Left lung (tissue), 10 donors: Measurements from ENCODE around the gene MGMT. TPM values are rescaled to one million over a fixed set of nuclear protein-coding genes. Genes with fewer than 3 reads are reported as not detected.

ENCODE experiments used
- ATAC-seq: fragments of 200-7000 bp; cut with Tn5 transposase; one replicate; pipeline ENCODE4 v1.9.1; 2020; ENCODE audit warnings: moderate library complexity
- DNase-seq, 4 donors: peaks; one replicate each; pipeline ENCODE4 v3.0.0-alpha.2; 2013 to 2020
- H3K27ac ChIP-seq, 2 donors: fragments of 200-600 bp; sonication (generic) in 1 of 2; one replicate each; pipeline versions ENCODE4 v1.5.0 to v1.8.0; 2020 to 2021
- H3K27me3 ChIP-seq, 2 donors: fragments of 200-600 bp; sonication (generic) in 1 of 2; one replicate each; pipeline versions ENCODE4 v1.5.0 to v1.8.0; 2020 to 2021
- H3K36me3 ChIP-seq, 2 donors: fragments of 200-600 bp; sonication (generic) in 1 of 2; one replicate each; pipeline versions ENCODE4 v1.5.0 to v1.8.0; 2020 to 2021
- H3K4me1 ChIP-seq, 2 donors: fragments of 200-600 bp; one replicate each; pipeline ENCODE4 v1.8.0; 2021
- H3K4me3 ChIP-seq, 2 donors: fragments of 200-600 bp; sonication (generic) in 1 of 2; one replicate each; pipeline versions ENCODE4 v1.5.0 to v1.8.0; 2020 to 2021; ENCODE audit warnings: mild to moderate bottlenecking in 1 of 2
- H3K9me3 ChIP-seq, 2 donors: fragments of 200-600 bp; sonication (generic) in 1 of 2; one replicate each; pipeline versions ENCODE4 v1.5.0 to v1.8.0; 2020 to 2021
- CTCF ChIP-seq, 2 donors: fragments of 200-600 bp; sonication (generic) in 1 of 2; IDR thresholded peaks; one replicate each; pipeline versions ENCODE4 v1.5.0 to v1.8.0; 2021; ENCODE audit warnings: antibody characterized with exemption in 2 of 2
- intact Hi-C, 2 donors: fragments of 100-400 bp; cut with DNase I; formaldehyde crosslinking; loops; one replicate each; pipeline versions ENCODE4 v1.11.2 to v1.14.2; 2022
- polyA plus RNA-seq, 6 donors: library from polyadenylated mRNA; unstranded; fragments of 120-200 nt; gene quantifications; one replicate each; pipeline ENCODE4 v1.2.1, GENCODE V29; 2013; ENCODE audit not compliant: insufficient read length in 6 of 6
- total RNA-seq, 2 donors: library from RNA; stranded (reverse); fragmentation: NEBNext Ultra II Directional; extraction: Animal tissue kit (Norgen Biotek cat#: 25700); gene quantifications; one replicate each; pipeline ENCODE4 v1.2.1, GENCODE V29; 2021
- donor health status: DM: no; HTN: yes; CAD: no.
- donor health status: DM: no; HTN: no; CAD: no.

MGMT gene
- total and polyA plus RNA-seq, 8 donors: 13.1 to 25.5 (median 17.0) TPM

GRCh38 chr10:129704225-129704624 is 237.2 kb downstream of the MGMT start:
- no peak overlapping the region for H3K27ac ChIP-seq
- H3K4me1 ChIP-seq: no peaks in the 10 kb centered on the region
- H3K4me3 ChIP-seq: no peak overlapping the region
- H3K9me3 ChIP-seq: no peaks in the 10 kb centered on the region
- peaks cover 0 to 2% of the 10 kb centered on the region in 2 donors for H3K36me3 ChIP-seq
- ATAC-seq (no peak), DNase-seq (no peak)
- intact Hi-C loops: no loop called here
- TF ChIP-seq CTCF (IDR thresholded peaks at IDR 0.05): no peak
- no peaks in the 10 kb centered on the region for H3K27me3 ChIP-seq

GRCh38 chr10:129704786-129705525 is 237.9 kb downstream of the MGMT start:
- Histone ChIP-seq H3K4me3 (no peak overlapping the region), H3K27ac (no peak overlapping the region), H3K4me1 (no peaks in the 10 kb centered on the region), H3K27me3 (no peaks in the 10 kb centered on the region), H3K9me3 (no peaks in the 10 kb centered on the region), H3K36me3 (peaks cover 0 to 3% of the 10 kb centered on the region in 2 donors)
- DNase-seq (no peak), ATAC-seq (no peak)
- intact Hi-C loops: no loop called here
- no peak for TF ChIP-seq CTCF (IDR thresholded peaks at IDR 0.05)

GRCh38 chr10:129705676-129706075 is 238.6 kb downstream of the MGMT start:
- H3K27ac ChIP-seq: no peak overlapping the region
- H3K27me3 ChIP-seq: no peaks in the 10 kb centered on the region
- H3K36me3 ChIP-seq: peaks cover 0 to 4% of the 10 kb centered on the region in 2 donors
- no peak for ATAC-seq
- DNase-seq: no peak
- H3K4me3 ChIP-seq: no peak overlapping the region
- no peaks in the 10 kb centered on the region for H3K9me3 ChIP-seq
- no peak for TF ChIP-seq CTCF (IDR thresholded peaks at IDR 0.05)
- intact Hi-C loops: no loop called here
- no peaks in the 10 kb centered on the region for H3K4me1 ChIP-seq

- ATAC-seq: no peak
Measured at GRCh38 chr10:129706081-129706480, 239.0 kb downstream of the MGMT start.

GRCh38 chr10:129706523-129706922 is 239.5 kb downstream of the MGMT start:
- Histone ChIP-seq H3K4me1 (no peaks in the 10 kb centered on the region), H3K36me3 (peaks cover 0 to 7% of the 10 kb centered on the region in 2 donors), H3K27ac (no peak overlapping the region), H3K4me3 (no peak overlapping the region), H3K9me3 (no peaks in the 10 kb centered on the region), H3K27me3 (no peaks in the 10 kb centered on the region)
- intact Hi-C loops: no loop called here
- no peak for TF ChIP-seq CTCF (IDR thresholded peaks at IDR 0.05)
- DNase-seq (no peak), ATAC-seq (no peak)

More at GRCh38 chr10:129706081-129706480, 239.0 kb downstream of the MGMT start:
- TF ChIP-seq CTCF (IDR thresholded peaks at IDR 0.05): no peak
- H3K27me3 ChIP-seq: no peaks in the 10 kb centered on the region
- DNase-seq: no peak
- no peak overlapping the region for H3K4me3 ChIP-seq
- intact Hi-C loops: no loop called here
- peaks cover 0 to 7% of the 10 kb centered on the region in 2 donors for H3K36me3 ChIP-seq
- no peaks in the 10 kb centered on the region for H3K9me3 ChIP-seq
- no peaks in the 10 kb centered on the region for H3K4me1 ChIP-seq
- no peak overlapping the region for H3K27ac ChIP-seq
